Thoracic aorta (tissue), 2 donors: ENCODE data around the gene KCNMB2. TPM values are rescaled to one million over a fixed set of nuclear protein-coding genes. Genes with fewer than 3 reads are reported as not detected.

ENCODE experiments used
- ATAC-seq: fragments of 150-250 bp; one replicate; pipeline ENCODE4 v1.8.0; 2017; ENCODE audit warnings: low read depth; ENCODE audit not compliant: insufficient number of reproducible peaks, low FRiP score
- DNase-seq: peaks from one replicate; pipeline ENCODE4 v3.0.0-alpha.2; 2020; ENCODE audit warnings: low spot score
- H3K27ac ChIP-seq, 2 donors: fragments of 200-600 bp; sonication (generic); 1 replicate in 1 of 2; 2 replicates in 1 of 2; pipeline ENCODE4 v1.5.1; 2016; ENCODE audit warnings: mild to moderate bottlenecking in 2 of 2, moderate library complexity in 2 of 2
- H3K27me3 ChIP-seq: fragments of 200-600 bp; sonication (generic); replicated peaks from 2 replicates; pipeline ENCODE4 v1.6.0; 2016; ENCODE audit warnings: mild to moderate bottlenecking; ENCODE audit not compliant: insufficient read depth
- H3K36me3 ChIP-seq: fragments of 200-600 bp; sonication (generic); one replicate; pipeline ENCODE4 v1.5.1; 2016
- H3K4me1 ChIP-seq, 2 donors: fragments of 200-600 bp; sonication (generic); 1 replicate in 1 of 2; 2 replicates in 1 of 2; pipeline versions ENCODE4 v1.5.1 to v1.6.0; 2016; ENCODE audit warnings: low read depth in 2 of 2, mild to moderate bottlenecking in 1 of 2; ENCODE audit not compliant: control insufficient read depth in 1 of 2
- H3K4me3 ChIP-seq: fragments of 200-600 bp; sonication (generic); 2 replicates; pipeline ENCODE4 v1.5.1; 2016; ENCODE audit warnings: mild to moderate bottlenecking
- H3K9me3 ChIP-seq: fragments of 200-600 bp; sonication (generic); 2 replicates; pipeline ENCODE4 v1.5.1; 2016
- total RNA-seq, 2 donors: library from RNA; depleted of rRNA; stranded (reverse); fragments of >200 nt; gene quantifications; one replicate each; pipeline versions ENCODE4 v1.1.0 to v1.2.3, GENCODE V29; 2016
- TF ChIP-seq, protein P1 (sequence below): fragments of 200-600 bp; sonication (generic); IDR thresholded peaks from one replicate; pipeline ENCODE4 v1.5.1; 2019; ENCODE audit warnings: antibody characterized with exemption

The KCNMB2 gene
- total RNA-seq, 2 donors from 2014 or later = not detected

DNA sequence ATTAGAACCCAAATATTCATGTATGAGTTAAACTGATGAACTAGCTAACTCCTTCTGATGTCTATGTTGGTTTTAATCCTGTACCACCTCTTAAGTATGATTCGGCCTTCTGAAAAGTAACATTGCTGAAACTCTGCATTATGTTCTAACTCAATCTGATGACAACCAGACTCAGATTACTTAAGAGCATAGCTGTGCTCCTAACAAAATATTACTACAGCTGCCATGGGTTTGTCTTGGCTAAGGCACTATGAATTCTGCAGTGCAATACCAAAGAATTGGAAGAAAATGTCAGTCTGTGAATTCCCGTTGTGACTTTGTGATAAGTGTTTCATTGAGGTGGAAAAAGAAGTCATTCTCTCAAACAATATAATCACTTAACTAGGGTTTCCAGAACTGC lies 311.0 kb downstream of the KCNMB2 start:
- Histone ChIP-seq H3K9me3 (no peaks in the 10 kb centered on the region), H3K36me3 (no peaks in the 10 kb centered on the region), H3K27me3 (no peaks in the 10 kb centered on the region), H3K4me1 (peaks cover 17 to 47% of the 10 kb centered on the region in 2 donors), H3K27ac (peak overlapping the region; percentile 61 to 68), H3K4me3 (no peak overlapping the region)
- DNase-seq (no peak), ATAC-seq (peak; percentile 97)
- TF ChIP-seq, protein P1, sequence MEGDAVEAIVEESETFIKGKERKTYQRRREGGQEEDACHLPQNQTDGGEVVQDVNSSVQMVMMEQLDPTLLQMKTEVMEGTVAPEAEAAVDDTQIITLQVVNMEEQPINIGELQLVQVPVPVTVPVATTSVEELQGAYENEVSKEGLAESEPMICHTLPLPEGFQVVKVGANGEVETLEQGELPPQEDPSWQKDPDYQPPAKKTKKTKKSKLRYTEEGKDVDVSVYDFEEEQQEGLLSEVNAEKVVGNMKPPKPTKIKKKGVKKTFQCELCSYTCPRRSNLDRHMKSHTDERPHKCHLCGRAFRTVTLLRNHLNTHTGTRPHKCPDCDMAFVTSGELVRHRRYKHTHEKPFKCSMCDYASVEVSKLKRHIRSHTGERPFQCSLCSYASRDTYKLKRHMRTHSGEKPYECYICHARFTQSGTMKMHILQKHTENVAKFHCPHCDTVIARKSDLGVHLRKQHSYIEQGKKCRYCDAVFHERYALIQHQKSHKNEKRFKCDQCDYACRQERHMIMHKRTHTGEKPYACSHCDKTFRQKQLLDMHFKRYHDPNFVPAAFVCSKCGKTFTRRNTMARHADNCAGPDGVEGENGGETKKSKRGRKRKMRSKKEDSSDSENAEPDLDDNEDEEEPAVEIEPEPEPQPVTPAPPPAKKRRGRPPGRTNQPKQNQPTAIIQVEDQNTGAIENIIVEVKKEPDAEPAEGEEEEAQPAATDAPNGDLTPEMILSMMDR = no peak

DNA sequence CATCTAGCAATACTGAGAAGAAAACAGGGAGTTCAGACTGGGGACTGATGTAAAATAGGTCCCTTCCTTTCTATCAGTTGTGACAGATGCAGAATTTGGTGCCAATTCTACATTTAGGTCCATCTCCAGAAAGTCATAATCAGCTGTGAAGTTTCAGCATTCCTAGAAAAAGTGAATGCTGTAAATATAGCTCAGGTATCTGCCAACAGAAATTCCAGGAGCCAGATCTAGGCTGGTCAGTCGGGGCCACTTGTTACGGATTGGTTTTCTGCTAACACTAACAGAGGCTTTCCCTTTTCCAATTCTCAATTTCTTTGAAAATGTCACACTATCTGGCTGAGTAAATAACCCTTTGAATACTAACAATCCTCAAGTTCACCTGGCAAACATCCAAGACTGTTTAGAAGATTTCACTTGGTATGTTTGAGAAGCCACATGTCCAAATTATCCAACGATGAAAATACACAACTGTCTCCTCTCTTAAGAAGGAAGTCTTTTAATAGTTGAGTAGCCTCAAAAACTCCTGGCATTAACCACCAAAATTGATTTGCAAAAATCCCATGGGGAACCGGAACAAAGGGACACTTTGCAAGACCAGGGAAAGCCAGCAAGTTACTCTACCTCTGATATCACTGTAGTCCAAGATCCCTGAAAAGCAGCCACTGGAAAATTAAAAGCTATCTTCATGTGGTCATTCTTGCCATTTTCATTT lies 313.1 kb downstream of the KCNMB2 start:
- Histone ChIP-seq H3K4me3 (no peak overlapping the region), H3K36me3 (no peaks in the 10 kb centered on the region), H3K4me1 (peaks cover 17 to 47% of the 10 kb centered on the region in 2 donors), H3K27ac (no peak overlapping the region), H3K27me3 (no peaks in the 10 kb centered on the region), H3K9me3 (no peaks in the 10 kb centered on the region)
- TF ChIP-seq, protein P1 = no peak
- ATAC-seq (no peak), DNase-seq (no peak)

DNA sequence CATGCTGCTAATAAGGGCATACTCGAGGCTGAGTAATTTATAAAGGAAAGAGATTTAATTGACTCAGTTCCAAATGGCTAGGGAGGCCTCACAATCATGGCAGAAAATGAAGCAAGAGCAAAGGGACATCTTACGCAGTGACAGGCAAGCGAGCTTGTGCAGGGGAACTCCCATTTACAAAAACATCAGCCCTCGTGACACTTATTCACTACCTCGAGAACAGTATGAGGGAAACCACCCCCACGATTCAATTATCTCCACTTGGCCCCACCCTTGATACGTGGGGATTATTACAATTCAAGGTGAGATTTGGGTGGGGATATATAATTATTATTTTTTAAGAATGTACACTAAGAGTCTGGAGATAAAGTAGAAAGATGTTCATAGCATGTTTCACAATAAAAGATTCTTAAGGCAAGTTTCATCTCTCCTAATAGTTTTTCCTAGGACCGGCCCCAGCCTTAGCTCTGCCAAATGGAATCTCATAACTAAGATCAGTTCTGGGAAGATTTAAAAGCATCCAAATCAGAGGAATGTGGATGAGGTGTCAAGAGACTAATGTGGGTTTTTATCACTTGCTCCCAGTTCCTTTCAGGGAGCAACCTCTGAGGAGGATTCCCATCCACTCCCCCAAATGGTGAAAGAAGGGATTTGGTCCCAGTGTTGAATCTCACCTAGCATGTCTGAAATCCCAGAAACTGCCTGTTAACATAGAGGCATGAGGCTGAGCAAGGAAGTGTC lies 314.4 kb downstream of the KCNMB2 start:
- ATAC-seq (no peak), DNase-seq (no peak)
- H3K36me3 ChIP-seq = no peaks in the 10 kb centered on the region
- no peak overlapping the region for H3K27ac ChIP-seq
- H3K9me3 ChIP-seq = no peaks in the 10 kb centered on the region
- TF ChIP-seq, protein P1 = no peak
- H3K4me3 ChIP-seq = no peak overlapping the region
- H3K27me3 ChIP-seq = no peaks in the 10 kb centered on the region
- H3K4me1 ChIP-seq = peaks cover 17 to 39% of the 10 kb centered on the region in 2 donors

DNA sequence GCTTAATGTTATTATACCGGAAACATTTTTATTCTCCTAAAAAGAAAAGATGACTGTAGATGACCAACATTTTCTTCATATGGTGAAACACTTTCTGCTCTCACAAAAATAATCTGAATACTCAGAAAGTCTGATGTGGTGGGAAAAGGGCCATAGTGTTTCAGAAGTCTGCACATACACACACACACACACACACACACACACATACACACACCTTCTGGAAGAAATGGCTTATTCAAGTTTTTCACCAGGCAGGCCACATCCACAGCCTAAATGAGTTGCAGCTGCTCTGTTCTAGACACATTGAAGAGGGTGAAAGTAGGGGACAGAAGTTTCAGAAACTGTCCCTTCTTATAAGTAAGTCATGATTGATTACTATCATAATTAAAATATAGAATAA lies 315.3 kb downstream of the KCNMB2 start:
- Histone ChIP-seq H3K27ac (no peak overlapping the region), H3K4me1 (peaks cover 13 to 29% of the 10 kb centered on the region in 2 donors), H3K4me3 (no peak overlapping the region), H3K27me3 (no peaks in the 10 kb centered on the region), H3K36me3 (no peaks in the 10 kb centered on the region), H3K9me3 (no peaks in the 10 kb centered on the region)
- no peak for DNase-seq
- TF ChIP-seq, protein P1 = no peak
- ATAC-seq = no peak

DNA sequence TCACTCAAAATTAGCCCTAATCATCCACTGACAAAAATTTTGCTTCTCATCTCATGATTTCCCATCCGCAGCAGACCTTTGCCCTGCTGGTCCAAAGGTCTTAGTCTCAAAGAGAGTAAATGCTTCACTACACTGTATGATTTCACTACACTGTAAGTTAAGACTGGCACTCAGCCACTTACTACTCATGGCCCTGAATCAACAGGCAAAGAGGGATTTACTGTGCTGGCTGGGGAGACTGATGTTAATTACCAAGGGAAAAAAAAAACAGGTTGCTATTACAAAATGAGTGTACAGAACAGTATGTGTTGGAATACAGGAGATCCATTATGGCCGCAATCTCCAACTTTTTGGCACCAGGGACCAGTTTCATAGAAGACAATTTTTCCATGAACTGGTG lies 320.6 kb downstream of the KCNMB2 start:
- H3K9me3 ChIP-seq = no peaks in the 10 kb centered on the region
- no peaks in the 10 kb centered on the region for H3K36me3 ChIP-seq
- TF ChIP-seq, protein P1 = no peak
- H3K4me1 ChIP-seq = no peaks in the 10 kb centered on the region
- no peak overlapping the region for H3K4me3 ChIP-seq
- no peaks in the 10 kb centered on the region for H3K27me3 ChIP-seq
- DNase-seq (no peak), ATAC-seq (no peak)
- H3K27ac ChIP-seq = no peak overlapping the region
